Activated naive CD8-positive, alpha-beta T cell treated with anti-CD3 and anti-CD28 coated beads, Interleukin-2, amount 50 U/mL, for 24 hours (primary cell): ENCODE measurements around the gene NNMT.

Source experiments
- ATAC-seq: fragments of 150-1000 bp; cut with Tn5 transposase; one replicate; pipeline ENCODE4 v1.10.0; 2021
- DNase-seq: peaks from one replicate; pipeline ENCODE4 v3.0.0; 2021
- H3K27ac Mint-ChIP-seq: one replicate; pipeline ENCODE4 v1.8.0; 2021; ENCODE audit warnings: mild to moderate bottlenecking, mixed read lengths
- H3K27me3 Mint-ChIP-seq: one replicate; pipeline ENCODE4 v1.8.0; 2021; ENCODE audit warnings: mixed read lengths
- H3K36me3 Mint-ChIP-seq: one replicate; pipeline ENCODE4 v1.8.0; 2021; ENCODE audit warnings: low read depth, mixed read lengths
- H3K4me1 Mint-ChIP-seq: one replicate; pipeline ENCODE4 v1.8.0; 2021; ENCODE audit warnings: mixed read lengths
- H3K4me3 Mint-ChIP-seq: one replicate; pipeline ENCODE4 v1.8.0; 2021; ENCODE audit warnings: mild to moderate bottlenecking, moderate library complexity, mixed read lengths
- H3K9me3 Mint-ChIP-seq: one replicate; pipeline ENCODE4 v1.8.0; 2021; ENCODE audit warnings: mixed read lengths

The NNMT gene

DNA sequence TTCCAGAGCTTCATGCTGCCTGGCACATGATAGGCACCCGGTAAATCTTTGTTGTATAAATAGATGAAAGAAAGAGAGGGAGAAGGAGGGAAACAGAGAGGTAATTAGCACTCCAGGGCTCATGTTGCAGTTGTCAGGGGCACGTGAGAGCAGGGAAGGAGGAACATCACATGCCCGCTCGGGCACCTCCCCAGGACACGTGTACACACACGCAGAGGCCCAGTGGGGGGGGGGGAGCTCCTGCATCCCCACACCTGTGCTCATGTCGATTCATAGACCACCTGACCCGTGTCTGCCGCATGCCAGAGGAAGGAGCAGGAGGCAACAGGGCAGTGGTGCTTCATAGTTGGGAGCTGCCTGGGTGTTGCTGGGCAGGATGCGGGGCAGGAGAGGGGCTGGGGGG lies 37.1 kb upstream of the NNMT start:
- Mint-ChIP-seq H3K4me3 (no peak overlapping the region), H3K4me1 (peaks cover 15% of the 10 kb centered on the region), H3K27ac (no peak overlapping the region), H3K9me3 (no peaks in the 10 kb centered on the region), H3K36me3 (no peaks in the 10 kb centered on the region), H3K27me3 (no peaks in the 10 kb centered on the region)
- DNase-seq = no peak
- ATAC-seq = no peak

DNA sequence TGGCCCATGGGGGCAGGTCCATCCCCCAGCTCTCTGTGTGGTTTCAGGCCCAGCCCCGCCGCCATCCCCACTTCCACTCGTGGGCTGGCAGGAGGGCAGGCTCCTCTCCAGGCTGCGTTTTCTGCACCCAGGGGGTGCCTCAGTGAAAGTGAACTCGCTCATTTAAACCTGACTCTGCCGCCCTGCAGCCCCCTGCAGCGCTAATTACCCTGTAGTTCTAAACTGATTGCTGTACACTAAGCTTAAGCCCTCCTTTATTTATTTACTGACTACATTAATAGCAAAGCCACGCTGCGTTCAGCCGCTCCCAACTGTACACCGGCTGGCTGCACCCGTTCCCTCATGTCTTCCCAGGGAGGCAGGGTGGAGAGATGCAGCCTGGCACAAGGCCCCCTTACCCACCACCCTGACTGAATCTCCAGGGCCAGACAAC lies 36.6 kb upstream of the NNMT start:
- H3K4me1 Mint-ChIP-seq = peaks cover 15% of the 10 kb centered on the region
- H3K4me3 Mint-ChIP-seq = no peak overlapping the region
- H3K27me3 Mint-ChIP-seq = no peaks in the 10 kb centered on the region
- ATAC-seq (no peak), DNase-seq (no peak)
- no peaks in the 10 kb centered on the region for H3K36me3 Mint-ChIP-seq
- no peak overlapping the region for H3K27ac Mint-ChIP-seq
- no peaks in the 10 kb centered on the region for H3K9me3 Mint-ChIP-seq

DNA sequence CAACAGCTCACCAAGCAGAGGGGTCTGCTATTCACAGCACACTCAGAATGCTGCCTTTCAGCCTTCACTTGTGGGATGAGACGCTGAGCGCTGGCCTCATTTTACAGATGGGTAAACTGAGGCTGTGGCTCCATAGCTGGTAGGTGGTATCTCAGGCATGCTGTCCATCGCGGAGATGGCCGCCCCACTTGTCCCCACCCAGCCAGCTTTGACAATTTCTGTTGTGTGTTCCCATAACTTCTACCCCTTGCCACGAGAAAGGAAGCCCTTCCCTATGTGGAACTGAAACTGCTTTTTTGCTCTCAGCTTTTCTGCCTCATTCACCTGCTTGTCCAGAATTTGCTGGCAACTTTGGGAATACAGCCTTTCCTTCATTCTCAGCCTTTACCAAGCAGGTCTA lies 36.1 kb upstream of the NNMT start:
- no peak for ATAC-seq
- DNase-seq = no peak
- Mint-ChIP-seq H3K4me3 (no peak overlapping the region), H3K36me3 (no peaks in the 10 kb centered on the region), H3K9me3 (no peaks in the 10 kb centered on the region), H3K4me1 (peaks cover 15% of the 10 kb centered on the region), H3K27me3 (no peaks in the 10 kb centered on the region), H3K27ac (no peak overlapping the region)

DNA sequence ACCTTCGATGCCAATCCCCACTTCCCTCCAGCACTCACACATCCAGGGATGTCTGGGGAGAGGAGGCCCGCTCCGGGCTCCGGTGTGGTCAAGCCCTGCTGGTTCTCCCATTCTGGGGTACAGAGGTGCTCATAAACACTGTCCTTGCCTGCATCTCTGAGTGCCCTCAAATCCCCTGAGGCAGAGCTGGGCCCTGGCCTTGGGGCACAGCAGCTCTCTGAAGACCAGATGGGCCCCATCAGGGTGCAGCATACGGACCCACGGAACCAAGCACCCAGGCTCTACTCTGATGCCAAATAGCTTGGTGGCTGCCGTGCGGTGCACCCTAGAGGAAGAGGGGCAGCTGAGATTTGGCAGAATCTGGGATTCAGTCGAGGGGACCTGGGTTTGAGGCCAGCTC lies 35.7 kb upstream of the NNMT start:
- DNase-seq (no peak), ATAC-seq (no peak)
- Mint-ChIP-seq H3K27me3 (no peaks in the 10 kb centered on the region), H3K36me3 (no peaks in the 10 kb centered on the region), H3K9me3 (no peaks in the 10 kb centered on the region), H3K4me1 (peaks cover 15% of the 10 kb centered on the region), H3K4me3 (no peak overlapping the region), H3K27ac (no peak overlapping the region)

DNA sequence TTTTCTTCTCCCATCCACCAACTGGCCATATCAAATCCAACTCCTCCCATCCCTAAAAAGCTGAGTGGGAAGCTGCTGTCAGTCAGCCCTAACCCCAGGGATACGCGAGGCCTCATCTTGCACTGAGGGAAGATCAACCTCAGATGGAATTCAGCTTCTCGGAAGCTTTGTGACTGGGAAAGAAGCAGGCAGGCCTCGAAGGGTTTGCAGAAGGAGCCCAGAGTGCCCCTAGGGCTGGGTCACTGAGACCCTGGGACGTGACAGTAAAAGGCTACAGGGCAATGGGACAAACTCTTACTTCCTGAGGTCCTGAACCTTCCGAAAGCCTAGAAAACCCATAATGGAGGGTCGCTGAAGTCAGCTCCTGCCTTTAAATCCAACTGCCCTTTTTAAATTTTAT lies 34.4 kb upstream of the NNMT start:
- Mint-ChIP-seq H3K4me1 (peaks cover 15% of the 10 kb centered on the region), H3K27me3 (no peaks in the 10 kb centered on the region), H3K36me3 (no peaks in the 10 kb centered on the region), H3K27ac (no peak overlapping the region), H3K4me3 (no peak overlapping the region), H3K9me3 (no peaks in the 10 kb centered on the region)
- DNase-seq (no peak), ATAC-seq (no peak)

DNA sequence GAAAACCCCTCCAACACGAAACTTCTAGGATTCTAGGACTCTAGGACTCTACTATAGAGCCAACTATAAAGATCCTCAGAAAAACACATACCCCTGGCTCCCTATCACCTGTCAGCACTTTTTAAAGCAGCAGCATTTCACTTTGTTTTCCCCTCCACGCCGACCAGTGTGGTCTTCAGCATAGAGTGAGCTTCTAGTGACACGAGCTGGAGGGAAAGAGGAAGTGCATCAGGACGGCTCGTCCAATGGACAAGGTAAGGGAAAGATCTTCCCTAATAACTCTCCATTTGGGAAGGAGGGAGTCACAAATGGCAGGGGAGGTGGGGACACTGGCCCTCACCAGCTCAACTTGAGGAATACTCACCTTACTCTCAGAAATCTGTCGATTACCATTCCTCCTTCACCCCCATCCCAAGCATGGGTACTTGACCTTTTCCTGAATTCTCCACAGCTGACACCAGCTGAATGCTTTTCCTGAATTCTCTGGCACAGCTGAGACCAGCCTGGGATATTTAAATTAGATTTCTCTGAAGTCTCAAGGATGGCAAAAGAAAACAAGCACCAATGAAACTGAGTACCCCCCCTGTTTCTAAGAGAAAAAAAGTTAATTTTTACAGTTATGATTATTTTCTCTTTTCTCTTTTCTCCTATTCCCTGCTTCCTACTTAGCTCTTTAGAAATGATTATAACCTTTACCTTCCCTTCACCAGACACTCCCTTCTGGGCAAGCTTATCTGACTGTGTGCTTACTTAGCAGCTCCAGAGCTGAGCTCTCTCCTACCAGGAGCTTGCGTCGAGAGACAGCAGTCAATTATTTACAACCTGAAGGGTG lies 33.3 kb upstream of the NNMT start:
- no peak overlapping the region for H3K4me3 Mint-ChIP-seq
- ATAC-seq = no peak
- no peaks in the 10 kb centered on the region for H3K36me3 Mint-ChIP-seq
- H3K4me1 Mint-ChIP-seq = peaks cover 15% of the 10 kb centered on the region
- DNase-seq = no peak
- no peaks in the 10 kb centered on the region for H3K27me3 Mint-ChIP-seq
- no peaks in the 10 kb centered on the region for H3K9me3 Mint-ChIP-seq
- H3K27ac Mint-ChIP-seq = no peak overlapping the region

DNA sequence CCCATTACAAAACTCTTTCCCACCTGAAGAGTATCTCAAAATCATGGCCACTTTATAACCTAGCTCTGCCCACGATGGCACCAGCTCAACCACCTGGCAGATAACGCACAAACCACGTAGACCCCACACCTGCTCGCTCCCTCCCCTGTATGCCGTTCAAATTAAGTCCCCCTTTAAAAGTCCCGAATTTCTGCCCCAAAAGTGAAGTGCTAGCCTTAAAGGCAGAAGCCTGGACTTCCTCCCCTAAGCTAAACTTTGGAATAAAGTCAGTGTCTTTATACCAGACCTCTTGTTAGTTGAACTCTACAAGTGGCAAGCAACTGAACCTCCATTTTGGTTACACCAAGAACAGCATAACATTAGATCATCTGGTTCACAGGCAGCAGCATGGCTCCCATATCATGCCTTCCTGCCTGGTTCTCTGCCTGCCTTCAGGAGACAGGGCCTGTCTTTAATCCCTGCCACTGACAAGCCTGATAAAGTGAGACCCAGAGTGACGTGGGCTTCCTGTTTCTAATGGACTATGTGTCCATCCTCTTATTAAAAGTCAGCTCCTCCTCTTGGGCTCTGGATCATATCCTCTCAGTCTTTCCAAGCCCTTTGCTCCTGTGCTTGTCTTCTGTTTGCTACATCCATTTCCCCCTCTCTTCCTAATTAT lies 32.6 kb upstream of the NNMT start:
- Mint-ChIP-seq H3K4me3 (no peak overlapping the region), H3K36me3 (no peaks in the 10 kb centered on the region), H3K27me3 (no peaks in the 10 kb centered on the region), H3K9me3 (no peaks in the 10 kb centered on the region), H3K4me1 (peaks cover 12% of the 10 kb centered on the region), H3K27ac (no peak overlapping the region)
- no peak for DNase-seq
- ATAC-seq = no peak

DNA sequence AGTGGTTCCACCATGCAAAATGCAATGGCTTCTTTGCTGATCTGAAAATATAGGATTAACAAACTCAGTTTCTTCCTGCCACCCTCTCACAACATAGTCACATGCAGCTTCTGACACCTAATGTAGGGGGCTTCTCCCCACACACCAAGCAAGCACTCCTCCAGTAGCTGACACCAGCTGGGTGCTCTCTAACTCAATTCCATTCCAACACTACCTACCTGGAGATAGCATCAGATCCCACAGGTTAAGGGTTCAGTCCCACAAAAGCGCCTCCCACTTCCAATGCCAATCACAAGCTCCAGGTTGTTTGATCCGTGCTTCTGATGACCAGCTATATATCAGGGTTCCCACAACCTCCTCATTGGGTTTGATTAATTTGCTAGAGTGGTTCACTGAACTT lies 31.8 kb upstream of the NNMT start:
- Mint-ChIP-seq H3K27ac (no peak overlapping the region), H3K27me3 (peaks cover 1% of the 10 kb centered on the region)

DNA sequence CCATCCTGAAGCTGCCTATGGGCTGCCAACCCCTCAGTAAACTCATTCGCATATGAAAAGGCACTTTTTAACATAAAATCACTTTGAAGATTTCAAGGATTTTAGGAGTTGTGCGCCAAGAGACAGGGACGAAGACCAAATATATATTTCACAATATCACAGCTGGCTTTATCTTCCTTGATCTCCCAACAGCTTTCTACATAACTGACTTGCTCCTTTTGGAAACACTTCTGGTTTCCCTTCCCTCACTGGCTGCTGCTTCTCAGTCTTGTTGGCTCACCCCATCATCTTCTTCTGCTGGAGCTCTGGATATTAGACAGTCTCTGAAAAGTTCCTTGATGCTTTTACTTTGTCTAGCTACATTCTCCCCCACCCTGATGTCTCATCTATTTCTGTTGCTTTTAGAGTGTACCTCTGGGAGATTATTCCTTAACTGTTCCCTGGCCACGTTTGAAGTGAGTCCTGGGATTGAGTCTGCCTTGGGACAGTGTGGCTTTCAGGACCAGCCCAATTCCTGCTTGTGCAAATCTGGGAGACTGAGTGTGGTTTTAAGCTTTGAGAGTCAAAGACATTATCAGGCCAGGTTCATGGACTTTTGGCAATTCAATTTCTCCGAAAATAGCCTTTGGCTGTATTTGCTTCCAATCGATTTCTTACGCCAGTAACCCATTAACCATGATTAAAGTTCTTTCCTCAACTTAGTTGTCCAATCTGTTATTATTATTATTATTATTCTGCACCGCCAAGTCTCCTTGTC lies 30.9 kb upstream of the NNMT start:
- Mint-ChIP-seq H3K27me3 (peaks cover 1% of the 10 kb centered on the region), H3K27ac (no peak overlapping the region), H3K9me3 (no peaks in the 10 kb centered on the region), H3K36me3 (no peaks in the 10 kb centered on the region), H3K4me1 (peaks cover 1% of the 10 kb centered on the region), H3K4me3 (no peak overlapping the region)
- DNase-seq (no peak), ATAC-seq (no peak)

More for the DNA sequence above, 31.8 kb upstream of the NNMT start:
- H3K9me3 Mint-ChIP-seq = no peaks in the 10 kb centered on the region
- no peaks in the 10 kb centered on the region for H3K36me3 Mint-ChIP-seq
- DNase-seq = no peak
- no peak overlapping the region for H3K4me3 Mint-ChIP-seq
- peaks cover 7% of the 10 kb centered on the region for H3K4me1 Mint-ChIP-seq
- no peak for ATAC-seq

DNA sequence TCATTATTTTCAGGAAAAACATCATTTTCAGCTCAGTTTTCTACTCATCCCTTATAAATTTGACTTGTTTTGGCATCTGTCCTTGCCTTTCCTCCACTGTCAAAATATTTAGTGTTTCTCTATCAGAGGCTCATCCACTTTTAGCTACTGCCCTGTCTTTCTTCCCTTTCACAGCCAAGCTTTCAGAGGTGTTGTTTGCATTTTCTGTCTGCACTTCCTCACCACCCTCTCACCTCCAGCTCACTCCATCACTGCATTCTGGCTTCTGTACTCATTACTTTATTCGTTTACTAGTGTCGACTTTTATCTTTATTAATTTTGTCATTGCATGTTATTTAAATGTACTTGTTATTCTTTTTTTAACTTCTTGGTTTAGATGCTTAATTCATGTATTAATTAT lies 26.7 kb upstream of the NNMT start:
- Mint-ChIP-seq H3K4me1 (no peaks in the 10 kb centered on the region), H3K36me3 (no peaks in the 10 kb centered on the region), H3K27ac (no peak overlapping the region), H3K4me3 (no peak overlapping the region), H3K9me3 (no peaks in the 10 kb centered on the region), H3K27me3 (peaks cover 19% of the 10 kb centered on the region)
- DNase-seq = no peak
- no peak for ATAC-seq

DNA sequence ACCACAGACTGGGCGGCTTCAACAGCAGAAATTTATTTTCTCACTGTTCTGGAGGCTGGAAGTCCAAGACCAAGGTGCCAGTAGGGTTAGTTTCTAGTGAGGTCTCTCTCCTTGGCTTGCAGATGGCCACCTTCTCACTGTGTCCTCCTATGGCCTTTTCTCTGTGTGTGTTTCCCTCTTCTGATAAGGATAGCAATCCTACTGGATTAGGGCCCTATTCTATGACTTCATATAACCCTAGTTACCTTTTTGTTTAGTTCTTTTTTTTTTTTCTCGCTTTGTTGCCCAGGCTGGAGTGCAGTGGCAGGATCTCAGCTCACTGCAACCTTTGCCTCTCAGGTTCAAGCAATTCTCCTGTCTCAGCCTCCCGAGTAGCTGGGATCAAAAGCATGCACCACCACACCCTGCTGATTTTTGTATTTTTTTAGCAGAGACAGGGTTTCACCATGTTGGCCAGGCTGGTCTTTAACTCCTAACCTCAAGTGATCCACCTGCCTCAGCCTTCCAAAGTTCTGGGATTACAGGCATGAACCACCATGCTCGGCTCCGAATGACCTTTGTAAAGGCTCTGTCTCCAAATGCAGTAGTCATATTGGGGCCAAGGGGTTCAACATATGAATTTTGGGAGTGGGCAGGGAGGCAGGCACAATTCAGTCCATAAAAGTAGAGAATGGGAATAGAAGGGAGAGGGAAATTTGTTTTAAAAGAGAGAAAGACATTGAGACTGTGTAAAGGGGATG lies 25.5 kb upstream of the NNMT start:
- peaks cover 23% of the 10 kb centered on the region for H3K27me3 Mint-ChIP-seq
- no peak overlapping the region for H3K27ac Mint-ChIP-seq
- no peaks in the 10 kb centered on the region for H3K36me3 Mint-ChIP-seq
- H3K9me3 Mint-ChIP-seq = no peaks in the 10 kb centered on the region
- no peak for ATAC-seq
- no peaks in the 10 kb centered on the region for H3K4me1 Mint-ChIP-seq
- DNase-seq = no peak
- no peak overlapping the region for H3K4me3 Mint-ChIP-seq

DNA sequence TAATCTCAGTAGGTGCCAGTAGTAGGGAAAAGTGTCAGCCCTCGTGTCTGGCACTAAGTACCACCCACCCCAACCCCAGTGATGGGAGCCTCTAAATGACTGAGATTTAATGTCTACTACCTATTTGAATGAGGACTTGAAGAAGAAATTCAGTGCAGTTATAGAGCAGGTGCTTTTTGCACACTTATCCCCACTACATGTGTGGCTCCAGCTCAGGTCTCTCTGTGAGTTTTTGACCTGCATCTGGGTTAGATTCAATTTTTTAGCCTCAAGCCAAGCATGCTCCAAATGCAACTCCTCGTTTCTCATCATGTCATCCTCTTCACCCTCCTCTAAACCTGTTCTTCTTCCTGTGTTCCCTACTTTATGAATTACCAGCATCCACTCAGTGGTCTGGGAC lies 24.9 kb upstream of the NNMT start:
- no peak for DNase-seq
- Mint-ChIP-seq H3K27me3 (peaks cover 23% of the 10 kb centered on the region), H3K4me3 (no peak overlapping the region), H3K36me3 (no peaks in the 10 kb centered on the region), H3K27ac (no peak overlapping the region), H3K9me3 (no peaks in the 10 kb centered on the region), H3K4me1 (no peaks in the 10 kb centered on the region)
- no peak for ATAC-seq

DNA sequence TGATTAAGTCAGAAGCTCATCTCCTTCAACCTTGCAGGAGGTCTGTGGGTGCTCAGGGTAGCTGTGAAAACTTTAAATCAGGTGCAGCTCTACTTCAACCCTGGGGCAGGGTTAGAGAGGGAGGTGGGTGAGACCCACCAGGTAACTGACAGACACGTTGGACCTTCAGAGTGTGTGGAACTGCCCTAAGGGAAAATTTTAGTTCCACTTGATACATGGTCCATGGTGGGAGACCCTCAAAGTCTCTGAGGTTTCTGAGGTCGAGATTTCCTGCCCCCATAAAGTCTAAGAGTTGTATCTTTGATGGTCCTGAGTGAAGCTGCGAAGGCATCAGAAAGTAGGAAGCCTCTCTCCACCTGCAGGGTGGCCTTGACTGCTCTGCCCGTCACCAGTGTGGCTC lies 23.9 kb upstream of the NNMT start:
- Mint-ChIP-seq H3K36me3 (no peaks in the 10 kb centered on the region), H3K27ac (no peak overlapping the region), H3K4me1 (no peaks in the 10 kb centered on the region), H3K9me3 (no peaks in the 10 kb centered on the region), H3K27me3 (peaks cover 23% of the 10 kb centered on the region), H3K4me3 (no peak overlapping the region)
- ATAC-seq (no peak), DNase-seq (no peak)

DNA sequence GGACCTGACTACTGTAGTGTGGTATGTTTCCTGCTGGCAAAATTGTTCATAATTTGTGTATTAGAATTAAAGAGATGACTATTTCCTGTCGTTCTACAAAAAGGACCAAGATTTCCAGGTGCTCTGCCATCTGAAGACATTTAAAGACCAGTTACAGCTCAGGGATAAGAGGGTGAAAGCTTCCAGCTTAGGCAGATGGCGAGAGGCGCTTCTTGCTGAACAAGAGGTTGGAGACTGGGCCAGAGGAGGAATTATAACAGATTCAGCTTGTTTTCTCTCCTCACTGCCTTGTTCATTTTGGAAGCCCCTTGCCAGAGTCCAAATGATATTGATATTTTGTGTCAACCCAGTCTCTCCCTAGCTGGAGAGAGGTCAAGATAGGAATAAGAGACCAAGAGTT lies 23.1 kb upstream of the NNMT start:
- Mint-ChIP-seq H3K36me3 (no peaks in the 10 kb centered on the region), H3K4me1 (no peaks in the 10 kb centered on the region), H3K27ac (no peak overlapping the region), H3K4me3 (no peak overlapping the region), H3K9me3 (no peaks in the 10 kb centered on the region), H3K27me3 (peaks cover 23% of the 10 kb centered on the region)
- no peak for DNase-seq
- ATAC-seq = no peak
